ENCODE measurements around the gene FBXL15. TPM values are rescaled to one million over a fixed set of nuclear protein-coding genes. Genes with fewer than 3 reads are reported as not detected.

FBXL15 gene
- total and polyA plus RNA-seq, 2 donors (not counting 3 experiments of a cell fraction or from before 2014, with no cell fraction given) = 9.9 to 15.3 TPM

DNA sequence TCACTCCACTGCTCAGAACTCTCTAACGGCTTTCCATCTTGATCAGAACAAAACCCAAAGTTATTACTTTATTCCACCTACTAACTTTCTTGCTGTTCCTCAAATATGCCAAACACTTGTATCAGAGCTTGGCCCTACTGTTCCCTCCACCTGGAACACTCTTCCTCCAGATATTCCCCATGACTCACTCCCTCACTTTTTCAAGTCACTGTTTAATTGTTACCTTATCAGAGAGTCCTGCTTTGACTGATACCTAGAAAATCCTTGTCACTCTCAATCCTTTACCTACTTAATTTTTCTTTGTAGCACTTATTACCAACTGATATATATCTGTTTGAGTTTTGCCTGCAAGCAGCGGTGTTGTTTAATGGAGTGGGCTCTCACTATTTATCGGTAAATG lies 30.7 kb upstream of the FBXL15 start:
- dilution Hi-C loops (cut with MboI; ENCODE audit: extremely low pct_ligation_motif_present, low sequenced_read_pairs) (no loop called here), intact Hi-C loops (cut with micrococcal nuclease) (no loop called here)
- peaks cover 7% of the 10 kb centered on the region for H3K4me1 ChIP-seq (ENCODE audit: control insufficient read depth, extremely low read depth, insufficient read depth, low read length)
- H3K4me2 ChIP-seq (ENCODE audit: insufficient read depth, low read length) = no peak overlapping the region
- CTCF ChIA-PET = interaction anchor here (1.5 to 1.7 kb wide), 3 partner anchors 9 to 190 kb away, joined by 3 to 6 read pairs (median 5); no protein-coding TSS in a partner anchor
- H4K20me1 ChIP-seq (replicated peaks; ENCODE audit: control insufficient read depth, extremely low read depth, insufficient read depth, low read length) = no peaks in the 10 kb centered on the region
- peaks cover 6% of the 10 kb centered on the region in 2 experiments for H3K27me3 ChIP-seq (ENCODE audit: control insufficient read depth in 2 of 2, insufficient read depth in 2 of 2, low read length in 2 of 2)
- no peaks in the 10 kb centered on the region for H3K9me1 ChIP-seq (replicated peaks; ENCODE audit: control insufficient read depth, extremely low read depth, insufficient read depth, low read length)
- H3K36me3 ChIP-seq (ENCODE audit: control insufficient read depth in 2 of 2, extremely low read depth in 1 of 2, insufficient read depth in 2 of 2, low read length in 2 of 2) = no peaks in the 10 kb centered on the region
- no peak overlapping the region for H2AFZ ChIP-seq (ENCODE audit: low read depth, low read length)
- BruUV-seq (replicated peaks) = no TSS peak
- H3K27ac ChIP-seq (ENCODE audit: insufficient read depth, low read depth, low read length) = no peak overlapping the region
- H3K79me2 ChIP-seq (ENCODE audit: control insufficient read depth, insufficient read depth, low read length) = no peaks in the 10 kb centered on the region
- no peak overlapping the region for H3K9ac ChIP-seq (replicated peaks; ENCODE audit: extremely low read depth, insufficient read depth, low read length)
- TF ChIP-seq, protein P1, sequence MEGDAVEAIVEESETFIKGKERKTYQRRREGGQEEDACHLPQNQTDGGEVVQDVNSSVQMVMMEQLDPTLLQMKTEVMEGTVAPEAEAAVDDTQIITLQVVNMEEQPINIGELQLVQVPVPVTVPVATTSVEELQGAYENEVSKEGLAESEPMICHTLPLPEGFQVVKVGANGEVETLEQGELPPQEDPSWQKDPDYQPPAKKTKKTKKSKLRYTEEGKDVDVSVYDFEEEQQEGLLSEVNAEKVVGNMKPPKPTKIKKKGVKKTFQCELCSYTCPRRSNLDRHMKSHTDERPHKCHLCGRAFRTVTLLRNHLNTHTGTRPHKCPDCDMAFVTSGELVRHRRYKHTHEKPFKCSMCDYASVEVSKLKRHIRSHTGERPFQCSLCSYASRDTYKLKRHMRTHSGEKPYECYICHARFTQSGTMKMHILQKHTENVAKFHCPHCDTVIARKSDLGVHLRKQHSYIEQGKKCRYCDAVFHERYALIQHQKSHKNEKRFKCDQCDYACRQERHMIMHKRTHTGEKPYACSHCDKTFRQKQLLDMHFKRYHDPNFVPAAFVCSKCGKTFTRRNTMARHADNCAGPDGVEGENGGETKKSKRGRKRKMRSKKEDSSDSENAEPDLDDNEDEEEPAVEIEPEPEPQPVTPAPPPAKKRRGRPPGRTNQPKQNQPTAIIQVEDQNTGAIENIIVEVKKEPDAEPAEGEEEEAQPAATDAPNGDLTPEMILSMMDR (IDR thresholded peaks at IDR 0.05; ENCODE audit: extremely low read depth in 1 of 2, insufficient read depth in 1 of 2, low read depth in 1 of 2, low read length in 2 of 2) = no peak
- no peak for TF ChIP-seq MYC (IDR thresholded peaks at IDR 0.05; ENCODE audit: low read depth, low read length)
- no peak overlapping the region for H3K4me3 ChIP-seq (replicated peaks in 1 of 3; ENCODE audit: insufficient read depth in 1 of 3, low read depth in 1 of 3, low read length in 3 of 3)
- DNase-seq (ENCODE audit: low read depth, low spot score) (no peak), FAIRE-seq (no peak)
- POLR2A ChIA-PET = interaction anchor here (0.7 kb wide), 1 partner anchor 203 kb away, joined by 5 read pairs; no protein-coding TSS in a partner anchor
- H3K9me3 ChIP-seq (replicated peaks; ENCODE audit: control insufficient read depth, insufficient read depth, low read length) = no peaks in the 10 kb centered on the region

DNA sequence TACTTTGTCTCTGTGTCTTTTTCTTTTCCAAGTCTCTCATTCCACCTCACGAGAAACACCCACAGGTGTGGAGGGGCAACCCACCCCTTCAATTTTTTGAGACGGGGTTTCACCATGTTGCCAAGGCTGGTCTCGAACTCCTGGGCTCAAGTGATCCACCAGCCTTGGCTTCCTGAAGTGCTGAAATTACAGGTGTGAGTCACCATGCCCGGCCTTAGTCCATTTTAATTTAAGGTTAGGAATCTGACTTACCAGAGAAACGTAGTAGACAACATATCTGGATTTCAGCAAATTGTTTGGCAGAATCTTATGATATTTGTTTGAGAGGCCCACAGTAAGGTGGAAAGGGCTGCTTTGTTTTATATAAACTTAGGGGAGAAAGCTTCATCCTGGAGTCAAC lies 28.3 kb upstream of the FBXL15 start:
- ChIA-PET CTCF (interaction anchor here (2.4 to 9.2 kb wide), 3 partner anchors 87 to 191 kb away, joined by 23 to 168 read pairs (median 44); no protein-coding TSS in a partner anchor), POLR2A (no interaction called here)
- no TSS peak for BruUV-seq (replicated peaks)

More for the DNA sequence above, 28.3 kb upstream of the FBXL15 start:
- Histone ChIP-seq H3K27me3 (ENCODE audit: control insufficient read depth in 2 of 2, insufficient read depth in 2 of 2, low read length in 2 of 2) (peaks cover 6% of the 10 kb centered on the region in 2 experiments), H4K20me1 (replicated peaks; ENCODE audit: control insufficient read depth, extremely low read depth, insufficient read depth, low read length) (no peaks in the 10 kb centered on the region), H3K36me3 (ENCODE audit: control insufficient read depth in 2 of 2, extremely low read depth in 1 of 2, insufficient read depth in 2 of 2, low read length in 2 of 2) (peaks cover 0 to 3% of the 10 kb centered on the region in 2 experiments), H3K4me1 (ENCODE audit: control insufficient read depth, extremely low read depth, insufficient read depth, low read length) (peaks cover 14% of the 10 kb centered on the region), H3K9me1 (replicated peaks; ENCODE audit: control insufficient read depth, extremely low read depth, insufficient read depth, low read length) (no peaks in the 10 kb centered on the region), H3K27ac (ENCODE audit: insufficient read depth, low read depth, low read length) (no peak overlapping the region), H3K79me2 (ENCODE audit: control insufficient read depth, insufficient read depth, low read length) (no peaks in the 10 kb centered on the region), H2AFZ (ENCODE audit: low read depth, low read length) (no peak overlapping the region), H3K9ac (replicated peaks; ENCODE audit: extremely low read depth, insufficient read depth, low read length) (no peak overlapping the region), H3K4me2 (ENCODE audit: insufficient read depth, low read length) (no peak overlapping the region), H3K9me3 (replicated peaks; ENCODE audit: control insufficient read depth, insufficient read depth, low read length) (no peaks in the 10 kb centered on the region), H3K4me3 (replicated peaks in 1 of 3; ENCODE audit: insufficient read depth in 1 of 3, low read depth in 1 of 3, low read length in 3 of 3) (no peak overlapping the region)
- DNase-seq (ENCODE audit: low read depth, low spot score) (no peak), FAIRE-seq (no peak)
- TF ChIP-seq EZH2 (IDR thresholded peaks at IDR 0.05; ENCODE audit: borderline replicate concordance, low read depth, low read length, severe bottlenecking) = no peak
- TF ChIP-seq JUN (IDR thresholded peaks at IDR 0.05; ENCODE audit: borderline replicate concordance, insufficient read depth, insufficient read length, low read depth) = no peak
- no peak for TF ChIP-seq POLR2AphosphoS5 (IDR thresholded peaks at IDR 0.05; ENCODE audit: insufficient read depth, low read depth, low read length)
- no peak for TF ChIP-seq GATA2 (IDR thresholded peaks at IDR 0.05; ENCODE audit: insufficient read depth, insufficient read length, low read depth, low read length)
- TF ChIP-seq, protein P2, sequence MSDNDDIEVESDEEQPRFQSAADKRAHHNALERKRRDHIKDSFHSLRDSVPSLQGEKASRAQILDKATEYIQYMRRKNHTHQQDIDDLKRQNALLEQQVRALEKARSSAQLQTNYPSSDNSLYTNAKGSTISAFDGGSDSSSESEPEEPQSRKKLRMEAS (IDR thresholded peaks at IDR 0.05; ENCODE audit: insufficient read depth, insufficient read length) = no peak
- no peak for TF ChIP-seq FOS (IDR thresholded peaks at IDR 0.05; ENCODE audit: borderline replicate concordance, insufficient read depth, low read length)
- dilution Hi-C loops (cut with MboI; ENCODE audit: extremely low pct_ligation_motif_present, low sequenced_read_pairs) (no loop called here), intact Hi-C loops (cut with micrococcal nuclease) (no loop called here)
